Glomerular visceral epithelial cell (primary cell): Measurements from ENCODE around the gene STUB1.
A peak's percentile ranks its signal among the peaks of the same experiment; 100 is the strongest.

Experiments
- DNase-seq: peaks from one replicate; pipeline ENCODE4 v3.0.0-alpha.2; 2016; ENCODE audit errors: extremely low spot score

The STUB1 gene

DNA sequence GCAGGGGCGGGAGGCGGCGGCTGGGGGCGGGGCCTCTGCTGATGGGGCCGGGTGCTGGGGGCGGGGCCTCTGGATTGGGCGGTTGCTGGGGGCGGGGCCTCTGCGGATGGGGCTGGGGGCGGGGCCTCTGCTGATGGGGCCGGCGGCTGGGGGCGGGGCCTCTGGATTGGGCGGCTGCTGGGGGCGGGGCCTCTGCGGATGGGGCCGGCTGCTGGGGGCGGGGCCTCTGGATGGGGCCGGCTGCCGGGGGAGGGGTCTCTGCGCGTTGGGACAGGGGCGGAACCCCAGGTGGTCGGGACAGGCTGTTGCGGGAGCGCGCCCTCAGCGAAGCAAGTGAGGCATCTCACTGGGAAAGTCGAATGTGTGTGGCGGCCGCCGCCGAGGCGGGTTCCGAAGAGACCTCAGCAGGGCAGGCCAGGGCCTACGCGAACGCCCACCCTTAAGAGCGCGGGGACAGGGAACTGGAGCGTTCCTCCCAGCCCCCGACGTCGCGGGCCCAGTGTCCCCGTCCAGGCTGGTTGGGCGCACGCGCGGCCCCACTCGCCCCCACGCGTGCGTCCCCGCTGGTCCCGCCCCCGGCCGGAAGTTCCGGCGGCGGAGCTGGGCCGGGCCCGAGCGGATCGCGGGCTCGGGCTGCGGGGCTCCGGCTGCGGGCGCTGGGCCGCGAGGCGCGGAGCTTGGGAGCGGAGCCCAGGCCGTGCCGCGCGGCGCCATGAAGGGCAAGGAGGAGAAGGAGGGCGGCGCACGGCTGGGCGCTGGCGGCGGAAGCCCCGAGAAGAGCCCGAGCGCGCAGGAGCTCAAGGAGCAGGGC, at the start of gene STUB1:
STUB1 (plus strand) TSS at position 597 of the 811 bp plus-strand sequence; CDS start at position 713, 116 bp downstream.
- DNase-seq: peak; percentile 87

- DNase-seq: peak; percentile 31
These were observed 49.3 kb upstream of the STUB1 start, which contains the start of gene WFIKKN1 for GRCh38 chr16:630815-631405. TSS of gene WFIKKN1 (plus strand) at chr16:630985. CDS start at chr16:631254, 269 bp downstream.

- DNase-seq: no peak
These were observed 48.3 kb upstream of the STUB1 start for GRCh38 chr16:631808-632358.

- DNase-seq: no peak
These were observed 47.5 kb upstream of the STUB1 start for GRCh38 chr16:632486-633335.

- no peak for DNase-seq
These were observed 46.7 kb upstream of the STUB1 start for GRCh38 chr16:633336-634050.

DNA sequence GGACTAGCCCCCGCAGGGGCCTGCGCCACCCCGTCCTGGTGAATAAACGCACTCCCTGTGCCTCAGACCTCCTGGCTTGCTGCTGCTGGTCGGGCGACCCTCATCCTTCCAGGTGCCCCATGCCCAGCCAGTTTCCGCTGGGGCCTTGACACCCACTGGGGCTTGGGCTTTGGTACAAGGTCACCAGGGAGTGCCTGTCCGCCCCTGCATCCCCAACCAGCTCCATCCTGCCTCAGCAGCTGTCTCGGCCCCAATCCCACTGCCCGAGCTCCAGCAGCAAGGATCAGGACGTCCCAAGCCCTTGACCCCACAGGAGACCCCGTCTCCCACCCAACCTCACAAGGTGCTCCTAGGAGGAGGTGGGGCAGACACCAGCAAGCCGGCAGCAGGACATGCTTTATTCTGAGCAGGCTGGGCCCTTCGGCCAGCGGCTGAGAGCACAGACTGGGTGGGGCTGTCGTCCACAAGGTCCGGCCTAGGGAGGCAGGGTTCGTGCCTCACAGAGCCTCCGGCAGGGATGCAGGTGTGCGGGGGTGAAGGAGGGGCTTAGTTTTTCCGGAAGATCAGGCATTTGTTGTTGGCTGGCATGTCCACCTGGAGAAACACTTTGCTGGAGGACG, 46.0 kb upstream of the STUB1 start:
- DNase-seq: no peak

- DNase-seq: no peak
These were observed 45.2 kb upstream of the STUB1 start for GRCh38 chr16:634996-635395.

DNA sequence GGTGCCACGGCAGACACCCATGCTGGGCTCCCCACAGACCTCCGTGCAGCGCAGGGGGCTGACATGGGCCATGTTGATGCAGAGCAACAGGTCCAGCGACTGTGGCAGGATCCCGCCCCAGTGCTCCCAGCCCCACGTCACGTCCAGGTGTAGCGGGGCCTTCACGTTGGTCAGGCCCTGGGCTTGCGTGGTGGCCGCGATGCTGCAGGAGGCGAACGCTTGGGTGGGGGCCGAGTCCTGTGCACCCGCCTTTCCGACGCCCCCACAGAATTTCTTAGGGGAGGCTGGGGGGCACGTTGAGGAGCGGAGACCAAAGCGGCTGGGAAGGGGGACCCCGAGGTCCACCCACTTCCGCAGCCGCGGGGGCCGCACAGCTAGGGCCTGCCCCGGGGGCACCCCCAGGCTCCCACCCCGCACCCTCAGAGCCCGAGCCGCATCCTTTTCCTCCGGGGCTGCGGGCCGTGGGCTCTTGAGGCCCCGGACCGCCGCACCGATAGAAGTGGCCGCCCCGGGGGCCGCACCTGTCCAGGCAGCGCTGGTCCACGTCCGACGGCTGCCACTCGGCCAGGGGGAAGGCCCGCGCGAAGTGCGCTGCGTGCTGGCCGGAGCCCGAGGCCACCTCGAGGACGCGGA, 44.5 kb upstream of the STUB1 start:
- DNase-seq: no peak

- peak; percentile 91 for DNase-seq
These were observed 43.8 kb upstream of the STUB1 start, which contains the start of gene METTL26 for GRCh38 chr16:636206-637080. TSS of gene METTL26 (minus strand) at chr16:636305. CDS start at chr16:636290, 15 bp downstream.

DNA sequence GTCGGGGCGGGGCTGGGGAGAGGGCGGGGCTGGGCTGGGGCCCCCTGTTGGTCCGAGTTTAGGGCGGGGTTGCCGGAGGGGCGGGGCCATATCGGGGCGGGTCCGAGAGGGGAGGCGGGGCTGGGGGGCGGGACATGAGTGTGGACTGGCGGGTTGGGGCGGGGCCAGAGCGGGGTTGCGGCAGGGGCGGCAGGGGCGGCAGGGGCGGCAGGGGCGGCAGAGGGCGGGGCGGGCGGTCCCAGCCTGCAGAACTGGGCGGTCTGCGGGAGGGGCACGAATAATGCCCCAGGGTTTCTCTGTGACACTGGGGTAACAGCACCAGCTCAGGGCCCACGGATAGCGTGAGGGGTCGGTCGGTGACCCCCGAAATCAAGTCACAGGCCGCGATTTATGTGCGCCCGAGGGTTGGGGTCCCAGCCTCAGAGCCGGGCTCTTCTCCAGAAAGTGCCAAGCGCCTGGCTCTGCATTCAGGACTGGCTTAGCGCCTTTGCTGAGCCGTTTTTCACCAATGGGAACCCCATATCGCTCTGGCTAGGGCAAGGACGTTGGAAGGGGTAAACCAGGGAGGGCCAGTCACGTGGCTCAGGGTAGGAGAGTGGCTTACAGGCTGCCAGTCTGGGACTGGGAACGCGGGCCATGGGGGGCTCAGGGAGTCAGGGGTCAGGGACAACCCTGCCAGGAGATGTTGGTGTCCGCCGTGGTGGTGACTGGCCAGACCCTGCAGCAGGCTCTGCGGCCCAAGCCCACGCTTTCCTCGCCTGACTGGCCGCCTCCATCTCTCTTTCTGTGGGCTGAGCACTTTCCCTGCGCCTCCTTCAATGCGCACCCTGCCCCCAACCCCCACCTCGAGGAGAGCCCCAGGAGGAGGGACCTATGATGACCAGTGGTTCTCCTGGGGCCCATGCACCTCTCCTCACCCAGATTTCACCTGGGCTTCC, 42.9 kb upstream of the STUB1 start:
- peak; percentile 93 for DNase-seq

DNA sequence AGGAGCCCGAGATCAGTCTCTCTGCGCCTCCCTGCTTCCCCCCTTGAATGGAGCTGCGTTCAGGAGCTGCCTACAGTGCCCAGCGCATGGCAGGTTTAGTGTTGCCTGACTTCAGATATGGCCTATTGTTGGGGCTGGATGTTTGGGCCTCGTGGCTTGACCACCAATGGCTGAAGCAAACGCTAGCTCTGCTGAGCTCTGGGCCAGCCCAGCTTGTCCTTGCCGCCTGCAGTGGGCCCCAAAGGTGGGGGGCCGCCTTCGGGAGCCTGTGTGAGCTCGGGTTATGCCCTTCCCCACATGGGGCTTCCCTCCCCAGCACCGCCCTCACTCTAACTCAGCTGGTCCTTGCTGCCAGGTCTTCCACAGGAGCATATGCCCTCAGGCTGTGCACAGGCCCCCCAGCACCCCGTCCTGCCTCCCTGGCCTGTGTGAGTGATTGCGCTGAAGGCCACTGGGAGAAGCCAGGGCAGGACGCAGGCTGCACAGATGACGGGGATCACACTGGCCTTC, 42.1 kb upstream of the STUB1 start:
- DNase-seq: no peak

DNA sequence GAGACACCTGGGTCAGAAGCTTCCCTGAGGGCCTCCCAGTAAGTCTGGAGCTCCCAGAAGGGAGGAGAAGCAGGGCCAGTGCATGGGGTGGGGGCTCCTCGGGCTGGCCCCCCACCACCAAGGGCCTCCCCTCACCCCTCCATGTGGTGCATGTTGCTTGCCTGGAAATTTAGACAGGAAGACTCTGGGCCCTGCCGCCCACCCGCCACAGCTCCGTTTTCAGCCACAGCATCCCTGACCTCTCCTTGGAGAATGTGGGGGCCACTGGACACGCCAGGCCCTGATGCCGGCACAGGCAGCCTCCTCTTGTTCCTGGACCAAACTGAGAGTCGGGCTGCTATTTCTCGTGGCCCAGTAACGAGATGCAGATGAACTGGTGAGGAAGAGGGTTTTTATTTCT, 41.4 kb upstream of the STUB1 start:
- no peak for DNase-seq

GRCh38 chr16:640614-641013, 39.6 kb upstream of the STUB1 start:
- DNase-seq: no peak

DNA sequence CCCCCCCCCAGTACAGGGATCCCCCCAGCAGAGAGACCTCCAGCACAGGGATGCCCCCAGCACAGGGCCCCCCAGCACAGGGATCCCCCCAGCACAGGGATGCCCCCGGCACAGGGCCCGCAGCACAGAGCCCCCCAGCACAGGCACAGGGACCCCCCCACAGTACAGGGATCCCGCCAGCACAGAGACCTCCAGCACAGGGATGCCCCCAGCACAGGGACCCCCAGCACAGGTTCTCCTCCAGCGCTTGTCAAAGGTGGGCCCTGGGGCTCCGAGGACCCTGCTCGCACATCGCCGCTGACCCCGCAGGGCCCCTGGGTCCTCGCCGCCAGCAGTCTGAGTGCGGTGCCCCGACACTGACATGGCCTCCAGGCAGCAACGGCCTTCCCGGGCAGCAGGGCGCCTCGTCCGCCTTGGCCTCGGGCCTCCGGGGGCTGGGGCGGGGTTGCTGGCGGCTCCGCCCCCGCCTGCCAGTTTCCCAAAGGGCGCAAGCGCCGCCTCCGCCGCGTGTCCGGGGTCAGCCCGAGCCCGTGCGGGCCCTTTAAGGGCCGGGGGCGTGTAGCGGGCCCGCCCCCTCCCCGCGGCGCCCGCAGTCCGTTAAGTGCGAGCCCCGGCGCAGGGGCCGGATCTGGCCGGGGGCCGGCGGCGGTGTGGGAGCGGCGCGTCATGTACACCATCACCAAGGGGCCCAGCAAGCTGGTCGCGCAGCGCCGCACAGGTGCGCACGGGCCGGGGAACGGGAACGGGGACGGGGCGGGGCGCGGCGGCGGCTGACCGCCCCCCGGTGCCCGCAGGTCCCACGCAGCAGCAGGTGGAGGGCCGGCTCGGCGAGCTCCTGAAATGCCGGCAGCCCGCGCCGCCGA, 38.7 kb upstream of the STUB1 start, which contains the start of gene MCRIP2:
MCRIP2 (plus strand) TSS at position 503 of the 863 bp plus-strand sequence; CDS start at position 667, 164 bp downstream.
- DNase-seq: peak; percentile 75

GRCh38 chr16:642189-643049, 37.8 kb upstream of the STUB1 start:
- no peak for DNase-seq

- DNase-seq: no peak
These were observed 37.2 kb upstream of the STUB1 start for GRCh38 chr16:643050-643368.
